IMR-90 (cell line): ENCODE results near the gene RAI1. TPM values are rescaled to one million over a fixed set of nuclear protein-coding genes. Genes with fewer than 3 reads are reported as not detected.

Experiments
- ATAC-seq: fragments of 200-7000 bp; cut with Tn5 transposase; 2 replicates; pipeline ENCODE4 v1.9.1; 2020; ENCODE audit warnings: low read depth, mild to moderate bottlenecking, moderate library complexity
- BruUV-seq: library from RNA; stranded (reverse); fragments of 400-500 nt; replicated peaks from 2 replicates; lab custom pipeline; 2021; lab: Mats Ljungman, UMichigan
- CTCF ChIA-PET: fragments of 300-600 bp; formaldehyde crosslinking; extraction: SDS; loops from one replicate; lab custom pipeline; 2021; ENCODE audit warnings: antibody characterized with exemption; lab: Yijun Ruan, JAX
- POLR2A ChIA-PET: fragments of 300-600 bp; sonication (Branson Sonifier 250); formaldehyde crosslinking; loops from one replicate; lab custom pipeline; 2022; ENCODE audit warnings: antibody characterized with exemption; ENCODE audit not compliant: unreplicated experiment; lab: Charles Lee
- DNase-seq: peaks from one replicate; pipeline ENCODE4 v3.0.0; 2013
- H2AFZ ChIP-seq: replicated peaks from 2 replicates; pipeline ENCODE3; 2013; ENCODE audit warnings: low read length, mild to moderate bottlenecking; ENCODE audit not compliant: poor library complexity
- H2AK5ac ChIP-seq: 2 replicates; pipeline ENCODE4 v1.6.1; 2013; ENCODE audit warnings: low read depth, low read length, inconsistent platforms
- H2AK9ac ChIP-seq: replicated peaks from 2 replicates; pipeline ENCODE3; 2013; ENCODE audit warnings: mild to moderate bottlenecking, low read depth, low read length, moderate library complexity; ENCODE audit not compliant: poor library complexity
- H2BK120ac ChIP-seq: 2 replicates; pipeline ENCODE4 v1.6.1; 2013; ENCODE audit warnings: low read depth, low read length, inconsistent platforms
- H2BK15ac ChIP-seq: 3 replicates; pipeline ENCODE4 v1.6.1; 2013; ENCODE audit warnings: low read depth, low read length, inconsistent platforms
- H2BK20ac ChIP-seq: 2 replicates; pipeline ENCODE4 v1.6.1; 2013; ENCODE audit warnings: low read depth, mild to moderate bottlenecking, inconsistent platforms, low read length, moderate library complexity
- H2BK5ac ChIP-seq: 2 replicates; pipeline ENCODE4 v1.6.1; 2013; ENCODE audit warnings: mild to moderate bottlenecking, low read depth, low read length, inconsistent platforms; ENCODE audit not compliant: poor library complexity, severe bottlenecking
- H3K14ac ChIP-seq: replicated peaks from 2 replicates; pipeline ENCODE4 v1.6.1; 2013; ENCODE audit warnings: low read depth, low read length, inconsistent platforms
- H3K18ac ChIP-seq: 2 replicates; pipeline ENCODE4 v1.6.1; 2013; ENCODE audit warnings: low read depth, low read length, control low read depth
- H3K23ac ChIP-seq: 2 replicates; pipeline ENCODE4 v1.6.1; 2013; ENCODE audit warnings: low read depth, low read length, inconsistent platforms
- H3K27ac ChIP-seq: 2 replicates; pipeline ENCODE4 v1.5.1; 2013; ENCODE audit warnings: mild to moderate bottlenecking, control low read depth, low read length; ENCODE audit not compliant: insufficient read depth
- H3K27me3 ChIP-seq: 2 replicates; pipeline ENCODE4 v1.6.1; 2013; ENCODE audit warnings: low read length; ENCODE audit not compliant: control insufficient read depth, insufficient read depth
- H3K36me3 ChIP-seq: 2 replicates; pipeline ENCODE4 v1.6.1; 2013; ENCODE audit warnings: low read length, mixed read lengths; ENCODE audit not compliant: control insufficient read depth, insufficient read depth
- H3K4ac ChIP-seq: 2 replicates; pipeline ENCODE4 v1.6.1; 2013; ENCODE audit warnings: low read depth, low read length, inconsistent platforms
- H3K4me1 ChIP-seq: 2 replicates; pipeline ENCODE4 v1.6.1; 2013; ENCODE audit warnings: low read length, mixed read lengths; ENCODE audit not compliant: control insufficient read depth, insufficient read depth
- H3K4me2 ChIP-seq: 2 replicates; pipeline ENCODE4 v1.6.1; 2013; ENCODE audit warnings: low read depth, mild to moderate bottlenecking, control low read depth, low read length, moderate library complexity
- H3K4me3 ChIP-seq: 2 replicates; pipeline ENCODE4 v1.5.1; 2013; ENCODE audit warnings: low read depth, mild to moderate bottlenecking, control low read depth, low read length, moderate library complexity; ENCODE audit not compliant: insufficient read depth
- H3K56ac ChIP-seq: 2 replicates; pipeline ENCODE4 v1.6.1; 2013; ENCODE audit warnings: low read length, inconsistent platforms; ENCODE audit not compliant: insufficient read depth; ENCODE audit errors: extremely low read depth
- H3K79me1 ChIP-seq, 2 experiments: 2 replicates each; pipeline ENCODE4 v1.6.1; 2013; ENCODE audit warnings: low read length in 2 of 2, inconsistent platforms in 1 of 2, low read depth in 1 of 2
- H3K9ac ChIP-seq: 2 replicates; pipeline ENCODE4 v1.6.1; 2013; ENCODE audit warnings: low read depth, low read length, control low read depth
- H3K9me1 ChIP-seq: 2 replicates; pipeline ENCODE4 v1.6.1; 2013; ENCODE audit warnings: low read length, inconsistent platforms; ENCODE audit not compliant: insufficient read depth
- H3K9me3 ChIP-seq: 2 replicates; pipeline ENCODE4 v1.6.1; 2013; ENCODE audit warnings: low read length; ENCODE audit not compliant: control insufficient read depth, insufficient read depth
- H4K20me1 ChIP-seq: 2 replicates; pipeline ENCODE4 v1.6.1; 2013; ENCODE audit warnings: low read length, inconsistent platforms; ENCODE audit not compliant: insufficient read depth
- H4K5ac ChIP-seq: 2 replicates; pipeline ENCODE4 v1.6.1; 2013; ENCODE audit warnings: mild to moderate bottlenecking, low read depth, low read length, control low read depth
- H4K8ac ChIP-seq, 2 experiments: 2 replicates each; pipeline ENCODE4 v1.6.1; 2013; ENCODE audit warnings: low read depth in 2 of 2, low read length in 2 of 2, control low read depth in 1 of 2, inconsistent platforms in 1 of 2
- H4K91ac ChIP-seq: 2 replicates; pipeline ENCODE4 v1.6.1; 2013; ENCODE audit warnings: low read depth, low read length, inconsistent platforms; ENCODE audit not compliant: insufficient read depth
- CEBPB ChIP-seq: IDR thresholded peaks from 2 replicates; pipeline ENCODE4 v1.6.1; 2012; ENCODE audit warnings: low read depth, low read length, improper control_type of control experiment
- CTCF ChIP-seq: conservative IDR thresholded peaks from 2 replicates; pipeline ENCODE4 v1.5.1; 2012; ENCODE audit warnings: mild to moderate bottlenecking, low read depth, low read length, improper control_type of control experiment
- MAFK ChIP-seq: IDR thresholded peaks from 2 replicates; pipeline ENCODE4 v1.6.1; 2012; ENCODE audit warnings: low read depth, low read length, improper control_type of control experiment
- MAZ ChIP-seq: IDR thresholded peaks from 2 replicates; pipeline ENCODE4 v1.6.1; 2012; ENCODE audit warnings: low read depth, mild to moderate bottlenecking, low read length, improper control_type of control experiment, moderate library complexity, borderline replicate concordance
- MXI1 ChIP-seq: IDR thresholded peaks from 2 replicates; pipeline ENCODE4 v1.6.1; 2012; ENCODE audit warnings: low read depth, mild to moderate bottlenecking, low read length, moderate library complexity, borderline replicate concordance
- NFE2L2 ChIP-seq: fragments of 150-350 bp; IDR thresholded peaks from 2 replicates; pipeline ENCODE4 v1.6.1; 2016; ENCODE audit warnings: low read depth, mild to moderate bottlenecking, low read length
- POLR2A ChIP-seq: IDR thresholded peaks from 2 replicates; pipeline ENCODE4 v1.6.1; 2012; ENCODE audit warnings: mild to moderate bottlenecking, low read depth, low read length
- RCOR1 ChIP-seq: IDR thresholded peaks from 2 replicates; pipeline ENCODE4 v1.6.1; 2012; ENCODE audit warnings: mild to moderate bottlenecking, low read length, improper control_type of control experiment; ENCODE audit not compliant: insufficient replicate concordance
- SMC3 ChIP-seq: fragments of 150-350 bp; IDR thresholded peaks from 2 replicates; pipeline ENCODE4 v1.6.1; 2016; ENCODE audit warnings: low read depth, mild to moderate bottlenecking, antibody characterized with exemption, low read length, moderate library complexity
- USF2 ChIP-seq: fragments of 150-350 bp; IDR thresholded peaks from 2 replicates; pipeline ENCODE4 v1.6.1; 2017; ENCODE audit warnings: mild to moderate bottlenecking, antibody characterized with exemption, low read length, low read depth
- WGBS, 2 experiments: methylation state at CpG; one replicate each; pipeline versions ENCODE4 v1.1.5 to v1.1.7; 2013; ENCODE audit warnings: missing lambda C conversion rate in 2 of 2; ENCODE audit not compliant: insufficient read length in 1 of 2; ENCODE audit errors: extremely low coverage in 2 of 2; 5-methylcytosine and 5-hydroxymethylcytosine counted together
- dilution Hi-C: fragments of 300-500 bp; cut with HindIII; formaldehyde crosslinking; loops from one replicate; pipeline ENCODE4 v1.14.3; 2018; ENCODE audit warnings: low sequenced_read_pairs; ENCODE audit not compliant: unreplicated experiment
- in situ Hi-C: fragments of 300-500 bp; cut with MboI; formaldehyde crosslinking; loops from 3 replicates; pipeline ENCODE4 v1.14.3; 2019; ENCODE audit warnings: low sequenced_read_pairs, inconsistent platforms, mixed read lengths
- intact Hi-C: fragments of 100-400 bp; cut with micrococcal nuclease; formaldehyde crosslinking; loops from 2 replicates; pipeline ENCODE4 v1.10.0; 2022
- polyA plus RNA-seq, 3 experiments: library from polyadenylated mRNA; depleted of rRNA; stranded (reverse); fragments of >200 nt; gene quantifications; 2 replicates each; pipeline ENCODE4 v1.2.3, GENCODE V29; 2012; ENCODE audit warnings: low replicate concordance in 1 of 3
- total RNA-seq: library from RNA; depleted of rRNA; stranded (reverse); fragments of >200 nt; gene quantifications from 2 replicates; pipeline ENCODE4 v1.2.3, GENCODE V29; 2012

The RAI1 gene
- total and polyA plus RNA-seq, 2 of the 4 experiments (the other 2 are of a cell fraction) = 1.8 to 10.5 TPM

DNA sequence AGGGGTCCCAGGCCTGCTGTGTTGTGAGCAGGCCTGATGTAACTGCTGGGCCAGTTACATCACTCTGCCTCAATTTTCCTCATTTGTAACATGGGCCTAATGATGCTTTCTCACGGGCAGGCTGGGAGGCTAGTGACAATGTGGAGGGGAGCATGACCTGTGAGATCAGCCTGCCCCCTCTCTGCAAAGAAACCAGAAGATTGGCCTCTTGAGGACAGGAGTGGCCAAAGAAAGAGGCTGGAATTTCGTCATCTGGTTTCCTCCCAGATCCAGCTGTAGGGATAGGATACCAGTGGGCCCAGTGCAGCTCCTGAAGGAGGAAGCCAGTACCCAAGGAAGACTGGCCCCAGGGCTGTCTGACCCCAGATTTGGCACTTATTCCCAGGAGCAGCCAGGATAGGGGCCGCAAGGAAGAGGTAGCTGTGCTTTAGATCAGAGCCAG, 156.1 kb downstream of the RAI1 start:
- Histone ChIP-seq H3K4ac (peak overlapping the region; percentile 84), H3K79me1 (peaks cover 11 to 58% of the 10 kb centered on the region in 2 experiments; a peak in 3 of 4 replicates), H4K8ac (peak overlapping the region; percentile 52 to 75), H4K5ac (peak overlapping the region; percentile 69), H4K91ac (peak overlapping the region; percentile 90), H2AFZ (peak overlapping the region; percentile 86), H3K4me2 (peak overlapping the region; percentile 51), H3K36me3 (0 out of 2 replicates have a peak, but pooled peaks cover 2% of the 10 kb centered on the region), H2BK5ac (peak overlapping the region; percentile 80), H3K18ac (peak overlapping the region; percentile 30), H2BK15ac (peak overlapping the region; percentile 92; the same call in 2 of the 3 replicates), H3K56ac (peak overlapping the region; percentile 75; the same call in 1 of the 2 replicates), H2AK5ac (peak overlapping the region; percentile 97), H2BK20ac (peak overlapping the region; percentile 30), H3K9ac (peak overlapping the region; percentile 54), H3K27ac (peak overlapping the region; percentile 94), H3K27me3 (no peaks in the 10 kb centered on the region), H2BK120ac (peak overlapping the region; percentile 94), H3K14ac (peak overlapping the region; percentile 53), H3K9me1 (peaks cover 29% of the 10 kb centered on the region), H3K4me3 (no peak overlapping the region; the same call in 1 of the 2 replicates), H3K9me3 (no peaks in the 10 kb centered on the region), H4K20me1 (peaks cover 24% of the 10 kb centered on the region), H3K4me1 (peaks cover 44% of the 10 kb centered on the region), H3K23ac (peak overlapping the region; percentile 52), H2AK9ac (peak overlapping the region; percentile 83)
- ATAC-seq (peak; percentile 7), DNase-seq (peak; percentile 81)
- CTCF ChIA-PET = no interaction called here
- dilution Hi-C loops = no loop called here
- in situ Hi-C loops = no loop called here
- TF ChIP-seq MXI1 (no peak), RCOR1 (peak; percentile 9), NFE2L2 (no peak), MAFK (no peak), POLR2A (no peak), MAZ (no peak), SMC3 (no peak), CEBPB (peak; percentile 53; the same call in 1 of the 2 replicates), CTCF (no peak), USF2 (no peak)
- POLR2A ChIA-PET = interaction anchor here (0.6 kb wide), 1 partner anchor 161 kb away, joined by 3 read pairs; no protein-coding TSS in a partner anchor
- intact Hi-C loops = no loop called here
- TSS peak; percentile 68 for BruUV-seq
- WGBS, 2 experiments = 100% methylated on average over 2 of the region's 3 CpGs; no CpG with 5 or more reads in 1 of the 2 experiments
